GM12864 (cell line): ENCODE results near the gene HOGA1.

Experiments used
- DNase-seq: peaks from one replicate; pipeline ENCODE4 v3.0.0-alpha.2; 2011; ENCODE audit warnings: low read depth
- H3K4me3 ChIP-seq: 2 replicates; pipeline ENCODE4 v1.5.1; 2011; ENCODE audit warnings: mild to moderate bottlenecking, low read depth, low read length, control low read depth
- TF ChIP-seq, protein P1 (sequence below): IDR thresholded peaks from 2 replicates; pipeline ENCODE4 v1.5.1; 2011; ENCODE audit warnings: low read depth, mild to moderate bottlenecking, moderate library complexity, low read length, control low read depth, inconsistent platforms; ENCODE audit errors: missing control alignments

The HOGA1 gene

DNA sequence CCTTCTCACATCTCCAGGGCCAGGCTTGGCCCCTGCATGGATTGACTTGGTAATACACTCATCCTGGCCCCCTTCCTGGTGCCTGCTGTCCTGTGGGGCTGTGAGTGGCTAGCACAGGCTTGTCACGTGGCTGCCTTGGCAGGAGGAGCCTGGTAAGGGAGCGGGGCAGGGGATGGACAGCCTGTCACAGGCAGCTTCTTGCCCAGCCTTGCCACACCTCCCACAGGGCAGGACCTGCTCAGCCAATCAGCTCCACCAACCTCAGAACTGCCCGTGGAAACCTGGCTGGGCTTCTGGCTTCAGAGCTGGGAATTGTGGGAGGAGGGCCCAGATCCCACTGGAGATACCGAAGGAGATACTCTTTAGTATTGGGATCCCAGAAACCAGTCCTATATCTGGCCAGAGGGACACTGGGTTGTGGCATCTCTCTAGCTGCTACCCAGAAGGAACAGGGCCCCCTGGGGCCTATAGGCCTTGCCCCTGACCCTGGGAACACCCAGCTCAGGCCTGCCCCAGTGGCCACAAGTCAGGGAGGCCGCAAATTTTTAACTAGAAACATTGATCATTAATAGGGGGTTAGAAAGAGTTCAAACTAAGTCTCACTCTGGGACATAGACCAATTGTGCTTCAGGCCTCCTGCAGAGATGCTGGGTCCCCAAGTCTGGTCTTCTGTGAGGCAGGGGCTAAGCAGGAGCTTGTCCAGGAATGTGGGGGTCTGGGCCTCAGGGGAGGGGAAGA lies at the start of gene HOGA1:
Gene HOGA1, plus strand, starts transcription at position 330 of the 738 bp plus-strand sequence. Its CDS starts 315 bp downstream, at position 645.
- no peak for DNase-seq
- TF ChIP-seq, protein P1, sequence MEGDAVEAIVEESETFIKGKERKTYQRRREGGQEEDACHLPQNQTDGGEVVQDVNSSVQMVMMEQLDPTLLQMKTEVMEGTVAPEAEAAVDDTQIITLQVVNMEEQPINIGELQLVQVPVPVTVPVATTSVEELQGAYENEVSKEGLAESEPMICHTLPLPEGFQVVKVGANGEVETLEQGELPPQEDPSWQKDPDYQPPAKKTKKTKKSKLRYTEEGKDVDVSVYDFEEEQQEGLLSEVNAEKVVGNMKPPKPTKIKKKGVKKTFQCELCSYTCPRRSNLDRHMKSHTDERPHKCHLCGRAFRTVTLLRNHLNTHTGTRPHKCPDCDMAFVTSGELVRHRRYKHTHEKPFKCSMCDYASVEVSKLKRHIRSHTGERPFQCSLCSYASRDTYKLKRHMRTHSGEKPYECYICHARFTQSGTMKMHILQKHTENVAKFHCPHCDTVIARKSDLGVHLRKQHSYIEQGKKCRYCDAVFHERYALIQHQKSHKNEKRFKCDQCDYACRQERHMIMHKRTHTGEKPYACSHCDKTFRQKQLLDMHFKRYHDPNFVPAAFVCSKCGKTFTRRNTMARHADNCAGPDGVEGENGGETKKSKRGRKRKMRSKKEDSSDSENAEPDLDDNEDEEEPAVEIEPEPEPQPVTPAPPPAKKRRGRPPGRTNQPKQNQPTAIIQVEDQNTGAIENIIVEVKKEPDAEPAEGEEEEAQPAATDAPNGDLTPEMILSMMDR: no peak
- no peak within 1 kb of the TSS for H3K4me3 ChIP-seq

DNA sequence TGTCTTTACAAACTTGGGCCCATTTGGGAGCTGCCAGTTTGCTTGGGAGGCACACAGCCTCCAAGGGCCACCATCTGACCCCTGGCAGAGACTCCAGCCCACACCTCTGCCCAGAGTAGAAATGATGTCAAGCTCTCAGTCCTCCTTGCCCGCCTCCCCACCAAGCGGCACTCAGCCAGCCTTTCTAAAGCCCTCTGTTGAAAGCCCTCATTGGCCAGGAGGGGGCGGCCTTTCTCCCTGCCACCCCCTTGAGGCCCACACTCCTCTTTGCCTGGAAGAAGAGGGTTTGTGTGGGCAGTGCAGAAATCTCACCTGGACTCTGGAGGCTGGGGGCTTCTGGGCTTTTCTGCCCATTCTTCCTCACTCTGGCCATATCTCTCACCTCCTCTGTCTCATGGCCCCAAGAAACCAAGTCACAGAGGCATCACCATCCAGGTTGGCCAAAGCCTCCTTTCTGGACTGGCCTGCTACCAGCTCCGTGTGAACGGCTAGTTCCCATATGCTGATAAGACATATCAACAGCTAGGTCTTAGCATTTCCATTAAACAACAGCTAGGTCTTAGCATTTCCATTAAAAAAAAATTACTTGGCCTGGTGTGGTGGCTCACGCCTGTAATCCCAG lies 49.3 kb upstream of the HOGA1 start:
- no peak overlapping the region for H3K4me3 ChIP-seq
- TF ChIP-seq, protein P1: peak; percentile 79
- DNase-seq: no peak

DNA sequence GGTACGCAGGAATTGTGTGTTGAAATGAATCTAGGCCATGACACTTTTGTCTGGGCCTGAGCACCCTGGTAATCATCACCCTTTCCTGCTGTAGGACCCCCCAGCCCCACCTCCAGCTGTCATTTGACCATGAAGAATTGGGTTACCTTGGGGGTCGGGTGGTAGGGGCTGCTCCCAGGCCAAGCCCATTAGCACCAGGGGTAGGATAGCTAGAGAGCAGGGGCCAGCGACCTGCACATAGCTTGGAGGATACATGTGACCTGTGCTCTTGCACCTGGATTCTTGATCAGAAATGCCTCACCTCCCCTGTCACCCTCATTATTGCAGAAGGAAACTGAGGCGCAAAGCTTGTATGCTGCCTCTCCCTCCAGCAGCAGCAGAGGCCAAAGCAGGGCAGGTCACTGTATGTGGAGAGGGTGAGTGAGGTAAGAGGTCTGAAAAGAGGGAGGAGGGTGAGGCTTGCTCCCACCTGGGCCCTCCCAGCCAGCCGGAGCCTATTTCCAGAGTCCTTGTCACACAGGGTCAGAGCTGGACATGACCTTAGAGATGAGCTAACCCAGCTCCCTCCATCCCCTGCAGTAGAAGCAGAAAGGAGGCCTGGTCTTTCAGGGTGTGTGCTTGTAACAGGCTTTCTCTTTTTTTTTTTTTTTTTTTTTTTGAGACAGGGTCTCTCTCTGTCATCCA lies 46.9 kb upstream of the HOGA1 start:
- no peak overlapping the region for H3K4me3 ChIP-seq
- no peak for DNase-seq
- TF ChIP-seq, protein P1: no peak

DNA sequence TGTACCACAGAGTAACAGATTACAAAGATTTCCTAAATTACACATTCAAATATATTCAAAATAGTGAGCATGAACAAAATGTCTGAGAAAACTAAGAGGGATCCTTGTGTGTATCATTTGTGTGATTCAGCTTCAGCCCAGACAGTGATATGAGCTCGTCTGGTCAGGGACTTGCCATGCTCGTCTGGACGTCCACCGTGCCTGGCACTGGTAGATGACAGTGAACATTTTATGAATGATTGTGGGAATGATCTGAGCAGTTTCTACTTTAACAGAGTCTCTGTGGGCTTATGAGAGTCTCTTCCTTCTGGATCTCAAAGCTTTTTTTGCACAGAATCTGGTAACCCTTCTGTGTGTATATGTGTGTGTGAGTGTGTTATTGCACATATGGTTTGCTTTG lies 45.8 kb upstream of the HOGA1 start:
- TF ChIP-seq, protein P1: no peak
- DNase-seq: no peak
- H3K4me3 ChIP-seq: no peak overlapping the region

DNA sequence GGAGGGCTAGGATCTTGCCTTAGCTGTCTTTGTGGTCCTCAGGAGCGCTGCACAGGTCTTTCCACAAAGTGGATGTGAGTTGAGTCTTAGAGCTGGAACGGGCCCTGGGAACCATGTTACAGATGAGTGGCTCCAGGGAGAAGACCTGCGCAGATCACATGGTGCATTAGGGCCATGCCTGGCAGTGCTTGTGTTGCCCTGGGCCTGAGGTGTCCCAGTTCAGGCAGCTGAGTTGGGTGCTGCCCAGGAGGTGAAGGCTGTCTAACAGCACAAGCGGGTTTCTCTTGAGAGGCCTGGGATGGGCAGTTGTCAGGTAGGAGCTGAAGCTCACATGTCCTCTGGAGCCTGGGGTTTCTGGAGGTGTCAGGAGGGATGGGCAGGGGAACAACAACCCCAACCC lies 45.4 kb upstream of the HOGA1 start:
- TF ChIP-seq, protein P1: no peak
- H3K4me3 ChIP-seq: no peak overlapping the region
- DNase-seq: no peak

DNA sequence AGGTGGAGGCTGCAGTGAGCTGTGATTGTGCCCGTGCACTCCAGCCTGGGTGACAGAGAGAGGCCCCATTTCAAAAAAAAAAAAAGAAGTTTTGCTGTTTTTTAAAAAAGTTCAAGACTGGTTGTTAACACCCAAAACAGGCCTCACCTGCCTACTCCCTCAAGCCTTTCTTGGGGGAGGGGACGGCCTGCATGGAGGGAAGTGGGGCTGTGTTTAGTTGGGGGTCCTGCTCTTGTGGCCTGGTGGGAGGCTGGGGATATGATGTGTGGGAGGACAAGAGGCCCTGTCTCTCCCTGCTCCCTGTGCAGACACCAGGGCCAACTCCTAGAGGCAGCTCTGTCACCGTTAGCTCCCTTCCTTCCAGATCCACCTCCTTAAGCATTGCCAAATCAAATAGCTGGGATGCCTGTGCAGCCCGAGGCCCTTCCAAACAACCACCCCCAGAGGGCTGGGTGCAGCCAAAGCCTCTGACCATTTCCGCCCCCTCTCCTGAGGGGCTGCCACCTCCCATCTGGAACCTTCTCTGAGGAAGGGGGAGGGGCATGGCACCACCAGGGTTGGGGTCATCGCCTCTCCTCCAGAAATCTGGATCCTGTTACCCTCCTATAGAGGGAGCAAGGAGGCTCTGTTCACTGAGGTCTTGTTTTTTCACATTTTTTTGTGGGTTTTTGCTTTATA lies 44.5 kb upstream of the HOGA1 start:
- DNase-seq: no peak
- H3K4me3 ChIP-seq: no peak overlapping the region
- TF ChIP-seq, protein P1: no peak
